Fibroblast of peridontal ligament (primary cell): Measurements from ENCODE around the gene DIP2C.

Experiments used
- DNase-seq: peaks from one replicate; pipeline ENCODE4 v3.0.0-alpha.2; 2010; ENCODE audit errors: extremely low read depth

Gene DIP2C

GRCh38 chr10:627032-627992 is 62.2 kb downstream of the DIP2C start:
- DNase-seq = no peak

GRCh38 chr10:625751-626711 is 63.4 kb downstream of the DIP2C start:
- no peak for DNase-seq

GRCh38 chr10:625333-625696 is 64.2 kb downstream of the DIP2C start:
- no peak for DNase-seq

- peak; percentile 91 for DNase-seq
These were observed 64.7 kb downstream of the DIP2C start for GRCh38 chr10:624605-625332.

GRCh38 chr10:624312-624604 is 65.2 kb downstream of the DIP2C start:
- DNase-seq = no peak

- no peak for DNase-seq
These were observed 65.8 kb downstream of the DIP2C start for GRCh38 chr10:623477-624311.

GRCh38 chr10:623014-623413 is 66.5 kb downstream of the DIP2C start:
- no peak for DNase-seq

GRCh38 chr10:621981-622740 is 67.3 kb downstream of the DIP2C start:
- DNase-seq = no peak

GRCh38 chr10:621513-621912 is 68.0 kb downstream of the DIP2C start:
- DNase-seq = no peak

GRCh38 chr10:620971-621370 is 68.5 kb downstream of the DIP2C start:
- DNase-seq = no peak

GRCh38 chr10:620417-620816 is 69.1 kb downstream of the DIP2C start:
- DNase-seq = no peak

- no peak for DNase-seq
These were observed 69.8 kb downstream of the DIP2C start for GRCh38 chr10:619710-620109.

GRCh38 chr10:618229-618989 is 71.1 kb downstream of the DIP2C start:
- no peak for DNase-seq

GRCh38 chr10:617471-617870 is 72.0 kb downstream of the DIP2C start:
- no peak for DNase-seq

- peak; percentile 83 for DNase-seq
These were observed 73.8 kb downstream of the DIP2C start for GRCh38 chr10:615583-616152.

GRCh38 chr10:614790-615582 is 74.5 kb downstream of the DIP2C start:
- no peak for DNase-seq

- DNase-seq = no peak
These were observed 75.2 kb downstream of the DIP2C start for GRCh38 chr10:614139-614711.
